SK-N-SH (cell line): ENCODE data around the gene APBA2. TPM values are rescaled to one million over a fixed set of nuclear protein-coding genes. Genes with fewer than 3 reads are reported as not detected.

Experiments used
- CTCF ChIA-PET: fragments of 300-600, 350-600 bp; formaldehyde crosslinking; extraction: SDS; loops from one replicate; lab custom pipeline; 2021; lab: Yijun Ruan, JAX
- POLR2A ChIA-PET: fragments of 350-600 bp; sonication (Branson Sonifier 250); formaldehyde crosslinking; extraction: SDS; loops from one replicate; lab custom pipeline; 2020; ENCODE audit warnings: antibody characterized with exemption, inconsistent platforms; lab: Yijun Ruan, JAX
- DNase-seq: peaks from one replicate; pipeline ENCODE4 v3.0.0; 2012
- H2AFZ ChIP-seq: fragments of 200-600 bp; sonication (generic); 2 replicates; pipeline ENCODE4 v1.8.1; 2016; ENCODE audit warnings: antibody characterized with exemption, mild to moderate bottlenecking, low read depth
- H3F3A ChIP-seq: fragments of 200-600 bp; sonication (generic); replicated peaks from 2 replicates; pipeline ENCODE3; 2016; ENCODE audit warnings: antibody characterized with exemption, mild to moderate bottlenecking; ENCODE audit not compliant: insufficient read depth
- H3K27ac ChIP-seq, 2 experiments: fragments of 200-500 bp in 1 of 2; fragments of 200-600 bp in 1 of 2; sonication (Bioruptor generic) in 1 of 2; sonication (generic), shearing (Covaris generic) in 1 of 2; 2 replicates each; pipeline versions ENCODE4 v1.5.1 to v1.6.1; 2014 to 2016; ENCODE audit warnings: low read depth in 2 of 2, inconsistent platforms in 1 of 2, low read length in 1 of 2, mild to moderate bottlenecking in 1 of 2, mixed read lengths in 1 of 2
- H3K27me3 ChIP-seq: fragments of 200-600 bp; sonication (generic), shearing (Covaris generic); 2 replicates; pipeline ENCODE4 v1.6.1; 2016; ENCODE audit warnings: mixed run types; ENCODE audit not compliant: insufficient read depth
- H3K36me3 ChIP-seq, 2 experiments: fragments of 200-500 bp in 1 of 2; fragments of 200-600 bp in 1 of 2; sonication (Bioruptor generic) in 1 of 2; sonication (generic) in 1 of 2; replicated peaks in 1 of 2; 2 replicates each; pipeline versions ENCODE3 to v1.5.1; 2014 to 2016; ENCODE audit warnings: low read length in 1 of 2, mild to moderate bottlenecking in 1 of 2; ENCODE audit not compliant: insufficient read depth in 2 of 2, control insufficient read depth in 1 of 2
- H3K4me1 ChIP-seq, 2 experiments: fragments of 200-500 bp in 1 of 2; fragments of 200-600 bp in 1 of 2; sonication (Bioruptor generic) in 1 of 2; sonication (generic), shearing (Covaris generic) in 1 of 2; 2 replicates each; pipeline versions ENCODE4 v1.5.1 to v1.6.1; 2014 to 2016; ENCODE audit warnings: low read depth in 1 of 2, low read length in 1 of 2, mixed run types in 1 of 2; ENCODE audit not compliant: insufficient read depth in 2 of 2, control insufficient read depth in 1 of 2
- H3K4me2 ChIP-seq: fragments of 200-600 bp; sonication (generic), shearing (Covaris generic); 2 replicates; pipeline ENCODE4 v1.6.1; 2017; ENCODE audit warnings: mixed run types
- H3K4me3 ChIP-seq, 2 experiments: fragments of 200-500 bp in 1 of 2; fragments of 200-600 bp in 1 of 2; sonication (Bioruptor generic) in 1 of 2; sonication (generic), shearing (Covaris generic) in 1 of 2; 2 replicates each; pipeline versions ENCODE4 v1.5.1 to v1.8.1; 2014 to 2016; ENCODE audit warnings: low read depth in 2 of 2, inconsistent platforms in 1 of 2, low read length in 1 of 2, mild to moderate bottlenecking in 1 of 2, mixed read lengths in 1 of 2, moderate library complexity in 1 of 2
- H3K79me2 ChIP-seq: fragments of 200-600 bp; sonication (generic); 2 replicates; pipeline ENCODE4 v1.8.1; 2017; ENCODE audit warnings: mild to moderate bottlenecking; ENCODE audit not compliant: insufficient read depth
- H3K9ac ChIP-seq: fragments of 200-600 bp; sonication (generic); 2 replicates; pipeline ENCODE4 v1.6.1; 2017; ENCODE audit warnings: mixed run types
- H3K9me2 ChIP-seq: fragments of 200-600 bp; sonication (generic); 2 replicates; pipeline ENCODE4 v1.6.1; 2017; ENCODE audit warnings: mixed run types
- H3K9me3 ChIP-seq: fragments of 200-600 bp; sonication (generic); 2 replicates; pipeline ENCODE4 v1.6.1; 2017; ENCODE audit warnings: mixed run types, mild to moderate bottlenecking, moderate library complexity
- H4K20me1 ChIP-seq: fragments of 200-600 bp; sonication (generic); 2 replicates; pipeline ENCODE4 v1.6.1; 2017; ENCODE audit warnings: mild to moderate bottlenecking, mixed run types; ENCODE audit not compliant: insufficient read depth
- MXI1 ChIP-seq: IDR thresholded peaks from 2 replicates; pipeline ENCODE4 v1.6.1; 2012; ENCODE audit warnings: mild to moderate bottlenecking, low read depth, low read length, improper control_type of control experiment
- RFX5 ChIP-seq: IDR thresholded peaks from 2 replicates; pipeline ENCODE4 v1.6.1; 2012; ENCODE audit warnings: mild to moderate bottlenecking, improper control_type of control experiment, low read length
- TEAD4 ChIP-seq: IDR thresholded peaks from 2 replicates; pipeline ENCODE4 v1.4.0; 2012; ENCODE audit warnings: mild to moderate bottlenecking, borderline replicate concordance; ENCODE audit not compliant: insufficient read depth
- WGBS: methylation state at CpG from one replicate; pipeline ENCODE4 v1.1.6; 2017; ENCODE audit warnings: low lambda C conversion rate; 5-methylcytosine and 5-hydroxymethylcytosine counted together
- polyA plus RNA-seq, 3 experiments: library from polyadenylated mRNA; depleted of rRNA; stranded (reverse); fragments of >200 nt; gene quantifications; 2 replicates each; pipeline ENCODE4 v1.2.3, GENCODE V29; 2012
- TF ChIP-seq, protein P1 (sequence below): IDR thresholded peaks from 2 replicates; pipeline ENCODE4; 2012
- TF ChIP-seq, protein P2 (sequence below): IDR thresholded peaks from 2 replicates; pipeline ENCODE4 v1.4.0; 2012; ENCODE audit warnings: low read depth, borderline replicate concordance
- TF ChIP-seq, protein P3 (sequence below): fragments of 200-600 bp; sonication (generic); IDR thresholded peaks from 2 replicates; pipeline ENCODE4 v1.6.1; 2017; ENCODE audit warnings: antibody characterized with exemption, mild to moderate bottlenecking, moderate library complexity
- TF ChIP-seq, protein P4 (sequence below): IDR thresholded peaks from 2 replicates; pipeline ENCODE4 v1.4.0; 2012; ENCODE audit warnings: low read depth

APBA2 gene
- polyA plus RNA-seq, 1 of the 3 experiments (the other 2 are of a cell fraction), result 12.7 TPM

DNA sequence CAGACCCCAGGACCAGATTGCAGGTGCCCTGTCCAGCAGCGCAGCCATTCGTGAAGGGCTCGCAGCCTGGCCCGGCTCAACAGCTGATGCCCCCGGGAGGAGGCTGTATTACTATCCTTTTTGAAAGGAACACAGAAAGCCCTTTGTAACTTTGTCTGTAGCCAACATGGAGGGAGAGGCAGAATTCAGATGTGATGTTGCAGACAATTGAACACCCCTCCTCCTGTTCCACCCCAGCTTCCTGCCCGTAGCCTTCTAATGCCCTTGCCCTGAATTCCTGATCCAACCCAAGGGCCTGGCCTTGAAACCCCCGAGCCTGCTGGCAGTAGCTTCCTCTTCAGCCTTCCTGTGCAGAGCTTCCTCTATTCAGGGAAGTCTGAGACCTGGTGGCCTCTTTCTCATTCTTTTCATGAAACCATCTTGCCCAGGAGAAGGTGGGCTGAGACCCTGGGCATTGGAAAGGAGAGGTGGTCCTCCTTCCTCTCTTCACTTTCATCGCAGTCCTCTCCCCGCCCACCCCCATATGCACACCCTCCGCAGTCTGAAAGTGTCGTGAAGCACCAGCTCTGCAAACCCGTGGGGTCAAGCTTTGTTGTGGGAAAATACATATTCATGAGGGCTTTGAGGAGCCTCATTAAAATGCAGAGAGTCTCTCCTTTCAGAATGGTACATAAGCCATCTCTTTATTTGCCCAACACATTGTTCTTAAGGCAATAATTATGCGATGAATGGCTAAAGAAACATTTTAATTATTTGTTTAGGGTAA lies 109.2 kb downstream of the APBA2 start:
- H3K79me2 ChIP-seq, result no peaks in the 10 kb centered on the region
- TF ChIP-seq, protein P1, sequence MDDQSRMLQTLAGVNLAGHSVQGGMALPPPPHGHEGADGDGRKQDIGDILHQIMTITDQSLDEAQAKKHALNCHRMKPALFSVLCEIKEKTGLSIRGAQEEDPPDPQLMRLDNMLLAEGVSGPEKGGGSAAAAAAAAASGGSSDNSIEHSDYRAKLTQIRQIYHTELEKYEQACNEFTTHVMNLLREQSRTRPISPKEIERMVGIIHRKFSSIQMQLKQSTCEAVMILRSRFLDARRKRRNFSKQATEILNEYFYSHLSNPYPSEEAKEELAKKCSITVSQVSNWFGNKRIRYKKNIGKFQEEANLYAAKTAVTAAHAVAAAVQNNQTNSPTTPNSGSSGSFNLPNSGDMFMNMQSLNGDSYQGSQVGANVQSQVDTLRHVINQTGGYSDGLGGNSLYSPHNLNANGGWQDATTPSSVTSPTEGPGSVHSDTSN, result no peak
- TF ChIP-seq, protein P2, sequence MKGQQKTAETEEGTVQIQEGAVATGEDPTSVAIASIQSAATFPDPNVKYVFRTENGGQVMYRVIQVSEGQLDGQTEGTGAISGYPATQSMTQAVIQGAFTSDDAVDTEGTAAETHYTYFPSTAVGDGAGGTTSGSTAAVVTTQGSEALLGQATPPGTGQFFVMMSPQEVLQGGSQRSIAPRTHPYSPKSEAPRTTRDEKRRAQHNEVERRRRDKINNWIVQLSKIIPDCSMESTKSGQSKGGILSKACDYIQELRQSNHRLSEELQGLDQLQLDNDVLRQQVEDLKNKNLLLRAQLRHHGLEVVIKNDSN, result no peak
- TF ChIP-seq, protein P3, sequence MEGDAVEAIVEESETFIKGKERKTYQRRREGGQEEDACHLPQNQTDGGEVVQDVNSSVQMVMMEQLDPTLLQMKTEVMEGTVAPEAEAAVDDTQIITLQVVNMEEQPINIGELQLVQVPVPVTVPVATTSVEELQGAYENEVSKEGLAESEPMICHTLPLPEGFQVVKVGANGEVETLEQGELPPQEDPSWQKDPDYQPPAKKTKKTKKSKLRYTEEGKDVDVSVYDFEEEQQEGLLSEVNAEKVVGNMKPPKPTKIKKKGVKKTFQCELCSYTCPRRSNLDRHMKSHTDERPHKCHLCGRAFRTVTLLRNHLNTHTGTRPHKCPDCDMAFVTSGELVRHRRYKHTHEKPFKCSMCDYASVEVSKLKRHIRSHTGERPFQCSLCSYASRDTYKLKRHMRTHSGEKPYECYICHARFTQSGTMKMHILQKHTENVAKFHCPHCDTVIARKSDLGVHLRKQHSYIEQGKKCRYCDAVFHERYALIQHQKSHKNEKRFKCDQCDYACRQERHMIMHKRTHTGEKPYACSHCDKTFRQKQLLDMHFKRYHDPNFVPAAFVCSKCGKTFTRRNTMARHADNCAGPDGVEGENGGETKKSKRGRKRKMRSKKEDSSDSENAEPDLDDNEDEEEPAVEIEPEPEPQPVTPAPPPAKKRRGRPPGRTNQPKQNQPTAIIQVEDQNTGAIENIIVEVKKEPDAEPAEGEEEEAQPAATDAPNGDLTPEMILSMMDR, result no peak
- TF ChIP-seq TEAD4, result no peak
- no peak for TF ChIP-seq RFX5
- TF ChIP-seq, all 33 proteins: peak for 0
- Histone ChIP-seq H3K9me2 (no peaks in the 10 kb centered on the region), H3K36me3 (no peaks in the 10 kb centered on the region), H3F3A (no peaks in the 10 kb centered on the region), H3K27me3 (no peaks in the 10 kb centered on the region), H4K20me1 (no peaks in the 10 kb centered on the region), H3K4me2 (no peak overlapping the region), H3K4me1 (peaks cover 0 to 18% of the 10 kb centered on the region in 2 experiments; a peak in 1 of 4 replicates), H3K9me3 (no peaks in the 10 kb centered on the region), H3K4me3 (no peak overlapping the region), H3K27ac (no peak overlapping the region), H2AFZ (no peak overlapping the region), H3K9ac (no peak overlapping the region)
- ChIA-PET POLR2A (no interaction called here), CTCF (interaction anchor here (0.7 to 1.4 kb wide), 5 partner anchors 19 to 145 kb away, joined by 3 to 4 read pairs (median 3); no protein-coding TSS in a partner anchor)
- 84% methylated on average over 9 of the region's 13 CpGs for WGBS
- no peak for DNase-seq

DNA sequence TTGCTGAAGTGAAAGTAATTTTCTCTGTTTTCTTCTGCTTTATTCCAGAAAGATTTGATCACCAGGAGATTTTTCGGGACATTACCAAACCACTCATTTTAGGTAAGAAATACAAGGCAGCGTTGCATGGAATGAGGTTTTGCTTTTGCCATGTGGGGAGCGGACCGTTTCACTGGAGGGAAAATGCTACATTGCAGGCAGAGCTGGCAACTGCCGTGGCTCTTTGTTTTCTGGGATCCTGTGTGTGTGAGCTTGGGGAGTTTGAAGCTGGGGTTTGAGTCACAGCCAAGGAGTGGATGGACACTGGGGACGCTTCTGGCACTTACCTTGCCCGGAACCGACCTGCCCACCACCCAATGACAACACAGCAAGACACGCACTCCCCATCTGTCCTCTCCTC lies 109.9 kb downstream of the APBA2 start:
- H3K79me2 ChIP-seq, result no peaks in the 10 kb centered on the region
- H3K27ac ChIP-seq, result no peak overlapping the region
- H3K9ac ChIP-seq, result no peak overlapping the region
- TF ChIP-seq, protein P1, result no peak
- TF ChIP-seq TEAD4 (no peak), MXI1 (no peak)
- TF ChIP-seq, protein P4, sequence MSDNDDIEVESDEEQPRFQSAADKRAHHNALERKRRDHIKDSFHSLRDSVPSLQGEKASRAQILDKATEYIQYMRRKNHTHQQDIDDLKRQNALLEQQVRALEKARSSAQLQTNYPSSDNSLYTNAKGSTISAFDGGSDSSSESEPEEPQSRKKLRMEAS, result no peak
- ChIA-PET CTCF (interaction anchor here (0.7 to 1.1 kb wide), 3 partner anchors 20 to 94 kb away, joined by 3 read pairs; no protein-coding TSS in a partner anchor), POLR2A (no interaction called here)
- no peaks in the 10 kb centered on the region for H3F3A ChIP-seq
- H3K9me2 ChIP-seq, result no peaks in the 10 kb centered on the region
- H3K4me1 ChIP-seq, result peaks cover 0 to 16% of the 10 kb centered on the region in 2 experiments; a peak in 1 of 4 replicates
- H3K36me3 ChIP-seq, result no peaks in the 10 kb centered on the region
- no peaks in the 10 kb centered on the region for H4K20me1 ChIP-seq
- no peaks in the 10 kb centered on the region for H3K9me3 ChIP-seq
- WGBS, result 91% methylated on average over 8 of the region's 9 CpGs
- H3K4me3 ChIP-seq, result no peak overlapping the region
- no peaks in the 10 kb centered on the region for H3K27me3 ChIP-seq
- no peak overlapping the region for H2AFZ ChIP-seq
- no peak overlapping the region for H3K4me2 ChIP-seq
- DNase-seq, result no peak
